Gastroesophageal sphincter (tissue), 4 donors: ENCODE measurements around the gene UBE4A. TPM values are rescaled to one million over a fixed set of nuclear protein-coding genes. Genes with fewer than 3 reads are reported as not detected.

Experiments
- ATAC-seq: fragments of 150-250 bp; one replicate; pipeline ENCODE4 v1.9.1; 2016; ENCODE audit warnings: mild to moderate bottlenecking, moderate library complexity
- H3K27ac ChIP-seq, 4 donors: fragments of 200-600 bp; sonication (generic) in 3 of 4; 1 replicate in 3 of 4; 2 replicates in 1 of 4; pipeline ENCODE4 v1.5.1; 2016 to 2019
- H3K27me3 ChIP-seq: fragments of 200-600 bp; sonication (generic); one replicate; pipeline ENCODE4 v1.5.1; 2019
- H3K36me3 ChIP-seq, 2 donors: fragments of 200-600 bp; sonication (generic); one replicate each; pipeline ENCODE4 v1.5.1; 2019; ENCODE audit warnings: control low read depth in 1 of 2
- H3K4me1 ChIP-seq, 3 donors: fragments of 200-600 bp; sonication (generic); 1 replicate in 2 of 3; 2 replicates in 1 of 3; pipeline ENCODE4 v1.5.1; 2016 to 2019; ENCODE audit warnings: control low read depth in 2 of 3
- H3K4me3 ChIP-seq, 2 donors: fragments of 200-600 bp; sonication (generic); one replicate each; pipeline ENCODE4 v1.5.1; 2019; ENCODE audit warnings: mild to moderate bottlenecking in 1 of 2, moderate library complexity in 1 of 2
- H3K9me3 ChIP-seq, 3 donors: fragments of 200-600 bp; sonication (generic); one replicate each; pipeline ENCODE4 v1.5.1; 2017 to 2019; ENCODE audit warnings: control low read depth in 2 of 3
- CTCF ChIP-seq, 4 experiments: fragments of 200-600 bp in 2 of 4; fragments of 450-650 bp in 2 of 4; sonication (generic) in 1 of 4; IDR thresholded peaks; one replicate each; pipeline ENCODE4 v1.5.1; 2017 to 2019; ENCODE audit warnings: antibody characterized with exemption in 4 of 4, mild to moderate bottlenecking in 2 of 4, moderate library complexity in 2 of 4
- EP300 ChIP-seq: sonication (generic); formaldehyde crosslinking; IDR thresholded peaks from one replicate; pipeline ENCODE4 v1.6.1; 2017; ENCODE audit warnings: antibody characterized with exemption, mild to moderate bottlenecking
- POLR2A ChIP-seq, 2 donors: fragments of 450-650 bp; IDR thresholded peaks; one replicate each; pipeline ENCODE4 v1.6.1; 2017; ENCODE audit warnings: antibody characterized with exemption in 2 of 2, mild to moderate bottlenecking in 2 of 2, moderate library complexity in 1 of 2
- POLR2AphosphoS5 ChIP-seq: sonication (generic); formaldehyde crosslinking; IDR thresholded peaks from one replicate; pipeline ENCODE4 v1.6.1; 2017; ENCODE audit warnings: antibody characterized with exemption
- WGBS, 2 donors: methylation state at CpG; one replicate each; pipeline ENCODE4 v1.1.5; 2018; ENCODE audit warnings: low coverage in 1 of 2; 5-methylcytosine and 5-hydroxymethylcytosine counted together
- total RNA-seq, 4 donors: library from RNA; depleted of rRNA; stranded (reverse); fragments of >200 nt; gene quantifications; one replicate each; pipeline ENCODE4 v1.1.0, GENCODE V29; 2016

Gene UBE4A
- total RNA-seq, 4 donors from 2014 or later = 37.3 to 44.6 (median 42.8) TPM

- no peak overlapping the region for H3K4me3 ChIP-seq
- ATAC-seq = no peak
- H3K36me3 ChIP-seq = peaks cover 0 to 76% of the 10 kb centered on the region in 2 donors
- H3K4me1 ChIP-seq = peaks cover 3 to 7% (median 4%) of the 10 kb centered on the region in 3 donors
- 77 to 84% methylated on average over 6 of the region's 6 CpGs for WGBS, 2 donors
- no peak overlapping the region for H3K27ac ChIP-seq
- H3K9me3 ChIP-seq = no peaks in the 10 kb centered on the region
- TF ChIP-seq POLR2AphosphoS5 = no peak
- no peak for TF ChIP-seq POLR2A (IDR thresholded peaks at IDR 0.05)
- TF ChIP-seq CTCF (IDR thresholded peaks at IDR 0.05) = no peak
- TF ChIP-seq EP300 = no peak
- no peaks in the 10 kb centered on the region for H3K27me3 ChIP-seq
These were observed 36.7 kb downstream of the UBE4A start for GRCh38 chr11:118396097-118396501.

- TF ChIP-seq POLR2AphosphoS5 (no peak), POLR2A (IDR thresholded peaks at IDR 0.05) (no peak), CTCF (IDR thresholded peaks at IDR 0.05) (no peak), EP300 (no peak)
- Histone ChIP-seq H3K27ac (no peak overlapping the region), H3K4me3 (no peak overlapping the region), H3K4me1 (peaks cover 3 to 9% (median 4%) of the 10 kb centered on the region in 3 donors), H3K36me3 (peaks cover 0 to 63% of the 10 kb centered on the region in 2 donors), H3K27me3 (no peaks in the 10 kb centered on the region), H3K9me3 (no peaks in the 10 kb centered on the region)
- no peak for ATAC-seq
These were observed 38.0 kb downstream of the UBE4A start for GRCh38 chr11:118397448-118397847.

- Histone ChIP-seq H3K9me3 (no peaks in the 10 kb centered on the region), H3K4me3 (no peak overlapping the region), H3K27me3 (no peaks in the 10 kb centered on the region), H3K4me1 (peaks cover 3 to 24% (median 13%) of the 10 kb centered on the region in 3 donors), H3K27ac (no peak overlapping the region), H3K36me3 (peaks cover 0 to 48% of the 10 kb centered on the region in 2 donors)
- no peak for ATAC-seq
- TF ChIP-seq POLR2A (IDR thresholded peaks at IDR 0.05) = no peak
- TF ChIP-seq CTCF (IDR thresholded peaks at IDR 0.05) = no peak
- TF ChIP-seq POLR2AphosphoS5 = no peak
- TF ChIP-seq EP300 = no peak
- WGBS, 2 donors = 50 to 54% methylated on average over 1 to 3 of the region's 3 CpGs
These were observed 39.6 kb downstream of the UBE4A start for GRCh38 chr11:118398791-118399559.

GRCh38 chr11:118401151-118401879 lies 41.9 kb downstream of the UBE4A start, which contains the start of gene ATP5MG:
Gene ATP5MG (plus strand): TSS chr11:118401606. CDS start chr11:118401666, 60 bp downstream.
- peaks cover 3 to 47% (median 19%) of the 10 kb centered on the region in 3 donors for H3K4me1 ChIP-seq
- H3K9me3 ChIP-seq = no peaks in the 10 kb centered on the region
- WGBS, 2 donors = 0% methylated on average over 18 to 21 of the region's 51 CpGs
- H3K27me3 ChIP-seq = no peaks in the 10 kb centered on the region
- ATAC-seq = peak; percentile 86
- H3K27ac ChIP-seq = peak within 1 kb of the TSS; percentile 86 to 92 (median 88)
- no peak for TF ChIP-seq POLR2AphosphoS5
- TF ChIP-seq POLR2A (IDR thresholded peaks at IDR 0.05) = peak; percentile 31 to 36
- peak in 3 of 4 experiments; percentile 2 to 51 (median 11) for TF ChIP-seq CTCF (IDR thresholded peaks at IDR 0.05)
- TF ChIP-seq EP300 = no peak
- H3K4me3 ChIP-seq = peak within 1 kb of the TSS; percentile 85 to 99
- H3K36me3 ChIP-seq = peaks cover 0 to 37% of the 10 kb centered on the region in 2 donors
